Measurements from ENCODE around the gene KCNG2. TPM values are rescaled to one million over a fixed set of nuclear protein-coding genes. Genes with fewer than 3 reads are reported as not detected.

Gene KCNG2
- total RNA-seq, 1 experiment from 2014 or later, result not detected

DNA sequence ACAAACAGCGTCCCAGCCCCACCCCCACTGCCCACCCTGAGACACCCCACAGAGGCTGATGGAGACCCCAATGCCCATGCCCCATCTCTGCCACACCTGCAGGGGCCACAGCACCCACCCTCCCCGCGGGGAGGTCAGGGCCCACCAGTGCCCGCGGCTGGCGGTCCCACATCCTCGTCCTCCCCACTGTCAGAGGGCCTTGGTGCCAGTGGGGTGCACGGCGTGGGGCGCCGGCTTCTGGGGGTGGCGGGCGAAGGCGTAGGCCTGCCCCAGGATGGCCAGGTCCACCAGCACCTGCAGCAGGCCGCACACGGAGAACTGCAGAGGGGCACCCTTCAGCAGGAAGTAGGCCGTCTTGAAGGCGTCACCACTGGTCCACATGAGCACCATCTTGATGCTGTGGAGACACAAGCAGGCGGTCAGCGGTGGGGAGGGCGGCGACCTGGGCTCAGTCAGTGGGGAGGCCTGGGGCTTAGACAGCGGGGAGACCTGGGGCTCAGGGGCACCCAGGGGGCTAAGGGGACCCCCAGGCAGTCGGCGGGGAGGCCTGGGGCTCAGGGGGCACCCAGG, 106.1 kb downstream of the KCNG2 start:
- no peak overlapping the region for H3K9ac ChIP-seq (ENCODE audit: low read length)
- ChIA-PET RAD21 (ENCODE audit: low non-redundant PET in 1 of 2, low total read pairs in 2 of 2, uncharacterized antibody in 2 of 2, unreplicated experiment in 2 of 2) (no interaction called here), CTCF (no interaction called here), POLR2A (no interaction called here)
- H3K4me1 ChIP-seq (ENCODE audit: control insufficient read depth in 1 of 2, insufficient read depth in 2 of 2, low read length in 2 of 2), result no peaks in the 10 kb centered on the region
- H4K20me1 ChIP-seq (ENCODE audit: insufficient read depth), result no peaks in the 10 kb centered on the region
- no peak overlapping the region for H3K4me2 ChIP-seq (ENCODE audit: low read length)
- no peak for DNase-seq (ENCODE audit: low read depth, low spot score)
- intact Hi-C loops (cut with micrococcal nuclease), result no loop called here
- H3K27me3 ChIP-seq (ENCODE audit: insufficient read depth, low read length), result no peaks in the 10 kb centered on the region
- H3K79me2 ChIP-seq (ENCODE audit: insufficient read depth, low read length), result no peaks in the 10 kb centered on the region
- no peak for ATAC-seq
- no TSS peak for BruUV-seq (replicated peaks)
- H3K36me3 ChIP-seq (ENCODE audit: control insufficient read depth in 1 of 2, insufficient read depth in 2 of 2, low read length in 2 of 2), result peaks cover 0 to 15% of the 10 kb centered on the region in 2 experiments; a peak in 1 of 4 replicates
- TF ChIP-seq ELF1 (IDR thresholded peaks at IDR 0.05; ENCODE audit: borderline replicate concordance, low read depth), result no peak
- no peak for TF ChIP-seq RAD21 (IDR thresholded peaks at IDR 0.05; ENCODE audit: low read depth)
- TF ChIP-seq FOSL1 (IDR thresholded peaks at IDR 0.05; ENCODE audit: low read depth), result no peak
- TF ChIP-seq, protein P1, sequence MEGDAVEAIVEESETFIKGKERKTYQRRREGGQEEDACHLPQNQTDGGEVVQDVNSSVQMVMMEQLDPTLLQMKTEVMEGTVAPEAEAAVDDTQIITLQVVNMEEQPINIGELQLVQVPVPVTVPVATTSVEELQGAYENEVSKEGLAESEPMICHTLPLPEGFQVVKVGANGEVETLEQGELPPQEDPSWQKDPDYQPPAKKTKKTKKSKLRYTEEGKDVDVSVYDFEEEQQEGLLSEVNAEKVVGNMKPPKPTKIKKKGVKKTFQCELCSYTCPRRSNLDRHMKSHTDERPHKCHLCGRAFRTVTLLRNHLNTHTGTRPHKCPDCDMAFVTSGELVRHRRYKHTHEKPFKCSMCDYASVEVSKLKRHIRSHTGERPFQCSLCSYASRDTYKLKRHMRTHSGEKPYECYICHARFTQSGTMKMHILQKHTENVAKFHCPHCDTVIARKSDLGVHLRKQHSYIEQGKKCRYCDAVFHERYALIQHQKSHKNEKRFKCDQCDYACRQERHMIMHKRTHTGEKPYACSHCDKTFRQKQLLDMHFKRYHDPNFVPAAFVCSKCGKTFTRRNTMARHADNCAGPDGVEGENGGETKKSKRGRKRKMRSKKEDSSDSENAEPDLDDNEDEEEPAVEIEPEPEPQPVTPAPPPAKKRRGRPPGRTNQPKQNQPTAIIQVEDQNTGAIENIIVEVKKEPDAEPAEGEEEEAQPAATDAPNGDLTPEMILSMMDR (IDR thresholded peaks at IDR 0.05 in 2 of 3, conservative IDR thresholded peaks at IDR 0.05 in 1 of 3; ENCODE audit: borderline replicate concordance in 1 of 3, insufficient read depth in 1 of 3, low read depth in 2 of 3, low read length in 2 of 3), result no peak
- no peak overlapping the region for H3K4me3 ChIP-seq (replicated peaks in 1 of 2; ENCODE audit: low read depth in 1 of 2, low read length in 2 of 2)
- H3K9me3 ChIP-seq (ENCODE audit: control insufficient read depth in 1 of 2, insufficient read depth in 1 of 2, low read depth in 1 of 2, low read length in 2 of 2), result no peaks in the 10 kb centered on the region
- H2AFZ ChIP-seq (ENCODE audit: low read depth, low read length, poor library complexity, severe bottlenecking), result no peak overlapping the region
- no peak overlapping the region for H3K27ac ChIP-seq (ENCODE audit: low read depth, low read length)
- no peaks in the 10 kb centered on the region for H3K9me2 ChIP-seq (ENCODE audit: insufficient read depth)

DNA sequence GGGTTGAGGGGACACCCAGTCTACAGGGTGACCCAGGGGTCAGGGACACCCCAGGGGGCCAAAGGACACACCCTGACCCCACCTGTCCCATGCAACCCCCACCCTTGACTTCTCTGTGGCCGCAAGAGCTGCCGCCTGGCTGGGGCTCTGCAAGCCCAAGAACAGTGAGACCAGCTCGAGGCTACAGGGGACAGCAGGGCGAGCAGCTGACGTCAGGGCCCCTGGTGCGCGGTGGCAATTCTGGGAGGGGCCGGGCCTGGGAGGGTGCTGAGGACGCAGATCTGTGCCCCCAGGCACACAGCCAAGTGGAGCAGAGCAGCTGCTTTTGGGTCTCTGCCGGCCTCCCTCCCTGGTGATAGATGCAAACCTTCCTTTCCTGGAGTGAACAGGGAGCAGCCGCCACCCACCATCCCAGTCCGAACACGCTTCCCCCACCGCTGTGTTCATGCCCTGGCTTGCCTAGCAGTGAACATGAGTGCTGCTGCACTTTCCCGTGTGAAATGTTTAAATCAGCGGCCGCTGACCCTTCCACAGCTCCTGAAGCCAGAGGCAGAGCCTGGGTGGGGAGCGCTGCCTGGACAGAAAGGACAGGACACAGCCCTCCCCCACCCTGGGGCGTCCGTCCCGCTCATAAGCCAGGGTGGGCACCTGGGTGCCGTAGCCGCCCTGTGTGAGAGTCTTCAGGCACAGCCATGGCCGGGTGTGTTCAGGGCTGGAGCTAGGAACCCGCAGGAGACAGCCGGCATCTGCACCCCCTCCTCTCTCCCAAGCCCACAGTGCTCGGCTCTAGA, 106.8 kb downstream of the KCNG2 start:
- no peak overlapping the region for H2AFZ ChIP-seq (ENCODE audit: low read depth, low read length, poor library complexity, severe bottlenecking)
- no peak overlapping the region for H3K27ac ChIP-seq (ENCODE audit: low read depth, low read length)
- no peak overlapping the region for H3K4me2 ChIP-seq (ENCODE audit: low read length)
- ATAC-seq (no peak), DNase-seq (ENCODE audit: low read depth, low spot score) (no peak)
- TF ChIP-seq JUND (IDR thresholded peaks at IDR 0.05) (no peak), POLR2AphosphoS5 (IDR thresholded peaks at IDR 0.05; ENCODE audit: low read depth, low read length) (no peak), CEBPB (IDR thresholded peaks at IDR 0.05; ENCODE audit: low read depth) (no peak), EZH2 (IDR thresholded peaks at IDR 0.05) (no peak), EGR1 (IDR thresholded peaks at IDR 0.05; ENCODE audit: low read depth) (no peak), CBX3 (IDR thresholded peaks at IDR 0.05; ENCODE audit: low read depth) (no peak), ZFX (IDR thresholded peaks at IDR 0.05) (no peak), TCF7L2 (IDR thresholded peaks at IDR 0.05; ENCODE audit: borderline replicate concordance, extremely low read depth, insufficient read depth, insufficient read length) (no peak), ZNF274 (IDR thresholded peaks at IDR 0.05; ENCODE audit: low read depth, low read length) (no peak), POLR2A (IDR thresholded peaks at IDR 0.05; ENCODE audit: borderline replicate concordance, extremely low read depth, insufficient read depth, insufficient read length) (no peak), YY1 (IDR thresholded peaks at IDR 0.05; ENCODE audit: extremely low read depth, insufficient replicate concordance, low read depth, low read length) (no peak)
- TF ChIP-seq, protein P2, sequence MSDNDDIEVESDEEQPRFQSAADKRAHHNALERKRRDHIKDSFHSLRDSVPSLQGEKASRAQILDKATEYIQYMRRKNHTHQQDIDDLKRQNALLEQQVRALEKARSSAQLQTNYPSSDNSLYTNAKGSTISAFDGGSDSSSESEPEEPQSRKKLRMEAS (IDR thresholded peaks at IDR 0.05), result no peak
- ChIA-PET POLR2A (no interaction called here), RAD21 (ENCODE audit: low non-redundant PET in 1 of 2, low total read pairs in 2 of 2, uncharacterized antibody in 2 of 2, unreplicated experiment in 2 of 2) (no interaction called here), CTCF (no interaction called here)
- H4K20me1 ChIP-seq (ENCODE audit: insufficient read depth), result no peaks in the 10 kb centered on the region
- H3K79me2 ChIP-seq (ENCODE audit: insufficient read depth, low read length), result no peaks in the 10 kb centered on the region
- no peaks in the 10 kb centered on the region for H3K27me3 ChIP-seq (ENCODE audit: insufficient read depth, low read length)
- no peaks in the 10 kb centered on the region for H3K9me3 ChIP-seq (ENCODE audit: control insufficient read depth in 1 of 2, insufficient read depth in 1 of 2, low read depth in 1 of 2, low read length in 2 of 2)
- peaks cover 0 to 17% of the 10 kb centered on the region in 2 experiments; a peak in 1 of 4 replicates for H3K36me3 ChIP-seq (ENCODE audit: control insufficient read depth in 1 of 2, insufficient read depth in 2 of 2, low read length in 2 of 2)
- H3K4me3 ChIP-seq (replicated peaks in 1 of 2; ENCODE audit: low read depth in 1 of 2, low read length in 2 of 2), result no peak overlapping the region
- intact Hi-C loops (cut with micrococcal nuclease), result no loop called here
- H3K4me1 ChIP-seq (ENCODE audit: control insufficient read depth in 1 of 2, insufficient read depth in 2 of 2, low read length in 2 of 2), result no peaks in the 10 kb centered on the region
- H3K9ac ChIP-seq (ENCODE audit: low read length), result no peak overlapping the region
- no peaks in the 10 kb centered on the region for H3K9me2 ChIP-seq (ENCODE audit: insufficient read depth)
- BruUV-seq (replicated peaks), result no TSS peak

All from HCT116 (cell line).